H1 (cell line): ENCODE measurements around the gene LYRM7. TPM values are rescaled to one million over a fixed set of nuclear protein-coding genes. Genes with fewer than 3 reads are reported as not detected.
"Not testable (repeated sequence)": the region's sequence is repeated elsewhere in the genome, so short reads cannot be mapped to it uniquely, and the experiment has no call there.

Experiments
- CTCF ChIA-PET: fragments of 300-600 bp; sonication (Branson Sonifier 250); formaldehyde crosslinking; loops from one replicate; lab custom pipeline; 2021; ENCODE audit not compliant: partially characterized antibody; lab: Charles Lee
- POLR2A ChIA-PET: fragments of 300-600 bp; sonication (Branson Sonifier 250); formaldehyde crosslinking; loops from one replicate; lab custom pipeline; 2021; ENCODE audit warnings: inconsistent platforms; ENCODE audit not compliant: partially characterized antibody; lab: Charles Lee
- DNase-seq, 2 experiments: peaks; one replicate each; pipeline versions ENCODE4 v3.0.0 to v3.0.0-alpha.2; 2010 to 2022; ENCODE audit warnings: low spot score in 2 of 2, low read depth in 1 of 2, mixed read lengths in 1 of 2
- FAIRE-seq: peaks from 2 replicates; lab custom pipeline; 2011; peaks lifted over from hg19 to GRCh38; lab: Jason Lieb, UNC
- H2AFZ ChIP-seq: 2 replicates; pipeline ENCODE4 v1.8.1; 2012; ENCODE audit warnings: low read length, inconsistent platforms
- H2AK5ac ChIP-seq: 2 replicates; pipeline ENCODE4 v1.6.1; 2013; ENCODE audit warnings: low read depth, low read length
- H2BK120ac ChIP-seq: replicated peaks from 2 replicates; pipeline ENCODE3; 2013; ENCODE audit warnings: low read depth, low read length, inconsistent platforms
- H2BK12ac ChIP-seq: 2 replicates; pipeline ENCODE4 v1.6.1; 2013; ENCODE audit warnings: low read depth, low read length
- H2BK15ac ChIP-seq: 2 replicates; pipeline ENCODE4 v1.6.1; 2013; ENCODE audit warnings: low read length
- H2BK20ac ChIP-seq: 2 replicates; pipeline ENCODE4 v1.6.1; 2013; ENCODE audit warnings: low read length
- H2BK5ac ChIP-seq: 2 replicates; pipeline ENCODE4 v1.6.1; 2013; ENCODE audit warnings: low read depth, low read length
- H3K14ac ChIP-seq: 2 replicates; pipeline ENCODE4 v1.6.1; 2013; ENCODE audit warnings: inconsistent platforms; ENCODE audit not compliant: insufficient read length
- H3K18ac ChIP-seq: 2 replicates; pipeline ENCODE4 v1.6.1; 2013; ENCODE audit warnings: low read length; ENCODE audit errors: extremely low read depth
- H3K23ac ChIP-seq: 2 replicates; pipeline ENCODE4 v1.6.1; 2013; ENCODE audit warnings: inconsistent platforms; ENCODE audit not compliant: insufficient read length
- H3K23me2 ChIP-seq: 2 replicates; pipeline ENCODE4 v1.6.1; 2013; ENCODE audit warnings: low read depth, low read length
- H3K27ac ChIP-seq: 2 replicates; pipeline ENCODE4 v1.6.1; 2011; ENCODE audit warnings: low read depth, low read length, inconsistent platforms
- H3K27me3 ChIP-seq, 4 experiments: replicated peaks in 1 of 4; 1 replicate in 1 of 4; 2 replicates in 3 of 4; pipeline versions ENCODE4 v1.6.1 to v1.8.1; 2011 to 2013; ENCODE audit warnings: low read length in 3 of 4, mild to moderate bottlenecking in 3 of 4, inconsistent platforms in 2 of 4, mixed read lengths in 2 of 4, moderate library complexity in 1 of 4; ENCODE audit not compliant: control insufficient read depth in 3 of 4, insufficient read depth in 3 of 4; ENCODE audit errors: extremely low read depth in 1 of 4
- H3K36me3 ChIP-seq, 4 experiments: 2 replicates each; pipeline versions ENCODE4 v1.6.1 to v1.8.1; 2011 to 2013; ENCODE audit warnings: mild to moderate bottlenecking in 4 of 4, low read length in 3 of 4, moderate library complexity in 2 of 4, control low read depth in 1 of 4, inconsistent platforms in 1 of 4; ENCODE audit not compliant: insufficient read depth in 4 of 4, control insufficient read depth in 2 of 4
- H3K4ac ChIP-seq: replicated peaks from 2 replicates; pipeline ENCODE3; 2013; ENCODE audit warnings: low read length, low read depth, mixed read lengths, inconsistent platforms; ENCODE audit not compliant: insufficient read length
- H3K4me1 ChIP-seq, 4 experiments: replicated peaks in 1 of 4; 1 replicate in 1 of 4; 2 replicates in 3 of 4; pipeline versions ENCODE4 v1.6.1 to v1.8.1; 2011 to 2013; ENCODE audit warnings: low read length in 3 of 4, inconsistent platforms in 2 of 4, mixed read lengths in 1 of 4; ENCODE audit not compliant: insufficient read depth in 4 of 4, control insufficient read depth in 3 of 4
- H3K4me2 ChIP-seq, 2 experiments: 2 replicates each; pipeline versions ENCODE4 v1.6.1 to v1.8.1; 2011 to 2013; ENCODE audit warnings: low read depth in 2 of 2, low read length in 2 of 2, control low read depth in 1 of 2, inconsistent platforms in 1 of 2, mild to moderate bottlenecking in 1 of 2; ENCODE audit not compliant: insufficient read depth in 1 of 2
- H3K4me3 ChIP-seq, 4 experiments: fragments of 200-600, 300-600 bp in 1 of 4; sonication (generic), shearing (Covaris generic), sonication (Bioruptor Twin) in 1 of 4; 2 replicates each; pipeline versions ENCODE4 v1.5.1 to v1.8.1; 2011 to 2016; ENCODE audit warnings: low read length in 4 of 4, low read depth in 3 of 4, control low read depth in 2 of 4, inconsistent platforms in 2 of 4, mild to moderate bottlenecking in 2 of 4, mixed read lengths in 1 of 4, moderate library complexity in 1 of 4; ENCODE audit not compliant: insufficient read depth in 2 of 4; ENCODE audit errors: extremely low read depth in 1 of 4
- H3K56ac ChIP-seq: replicated peaks from 2 replicates; pipeline ENCODE3; 2013; ENCODE audit warnings: low read depth, mild to moderate bottlenecking, mixed read lengths, low read length, inconsistent platforms; ENCODE audit not compliant: insufficient read length
- H3K79me1 ChIP-seq: 2 replicates; pipeline ENCODE4 v1.6.1; 2013; ENCODE audit warnings: low read depth, low read length, control low read depth
- H3K79me2 ChIP-seq, 2 experiments: 2 replicates each; pipeline versions ENCODE4 v1.6.1 to v1.8.1; 2012 to 2013; ENCODE audit warnings: low read length in 2 of 2, mild to moderate bottlenecking in 2 of 2, inconsistent platforms in 1 of 2; ENCODE audit not compliant: insufficient read depth in 2 of 2, control insufficient read depth in 1 of 2
- H3K9ac ChIP-seq, 4 experiments: replicated peaks in 1 of 4; 1 replicate in 1 of 4; 2 replicates in 3 of 4; pipeline versions ENCODE4 v1.6.1 to v1.8.1; 2011 to 2013; ENCODE audit warnings: low read depth in 3 of 4, low read length in 3 of 4, control low read depth in 2 of 4, mild to moderate bottlenecking in 2 of 4, moderate library complexity in 2 of 4, inconsistent platforms in 1 of 4; ENCODE audit errors: extremely low read depth in 1 of 4
- H3K9me3 ChIP-seq, 2 experiments: 2 replicates each; pipeline versions ENCODE4 v1.6.1 to v1.8.1; 2012 to 2013; ENCODE audit warnings: mild to moderate bottlenecking in 2 of 2, moderate library complexity in 2 of 2, control low read depth in 1 of 2, inconsistent platforms in 1 of 2, low read depth in 1 of 2, low read length in 1 of 2, mixed read lengths in 1 of 2; ENCODE audit not compliant: insufficient read depth in 2 of 2
- H4K20me1 ChIP-seq, 2 experiments: replicated peaks in 1 of 2; 2 replicates each; pipeline versions ENCODE3 to v1.8.1; 2011 to 2013; ENCODE audit warnings: inconsistent platforms in 2 of 2, low read length in 2 of 2, mild to moderate bottlenecking in 1 of 2; ENCODE audit not compliant: insufficient read depth in 2 of 2, control insufficient read depth in 1 of 2
- H4K5ac ChIP-seq: 2 replicates; pipeline ENCODE4 v1.6.1; 2013; ENCODE audit warnings: low read length, low read depth, mixed read lengths, inconsistent platforms; ENCODE audit not compliant: insufficient read length
- H4K8ac ChIP-seq: 2 replicates; pipeline ENCODE4 v1.8.0; 2013; ENCODE audit warnings: mild to moderate bottlenecking, moderate library complexity, low read length, inconsistent platforms; ENCODE audit not compliant: insufficient read depth; ENCODE audit errors: extremely low read depth
- H4K91ac ChIP-seq: replicated peaks from 2 replicates; pipeline ENCODE3; 2013; ENCODE audit warnings: low read length, mixed read lengths, inconsistent platforms; ENCODE audit not compliant: insufficient read length
- WGBS, 2 experiments: shearing (Covaris generic) in 1 of 2; methylation state at CpG; one replicate each; pipeline versions ENCODE4 v1.1.6 to v1.1.7; 2013 to 2015; ENCODE audit warnings: low lambda C conversion rate in 2 of 2, mixed read lengths in 2 of 2, inconsistent platforms in 1 of 2, low coverage in 1 of 2, missing lambda C conversion rate in 1 of 2; ENCODE audit not compliant: insufficient replicate concordance in 2 of 2, insufficient coverage in 1 of 2, insufficient read length in 1 of 2; ENCODE audit errors: extremely low coverage in 1 of 2, missing lambda C conversion rate in 1 of 2; 5-methylcytosine and 5-hydroxymethylcytosine counted together
- polyA plus RNA-seq, 7 experiments: library from polyadenylated mRNA; depleted of rRNA in 3 of 7; stranded (reverse) in 5 of 7; unstranded in 2 of 7; fragments of >200 nt in 5 of 7; fragments of 200-250 nt in 2 of 7; gene quantifications; 1 replicate in 5 of 7; 2 replicates in 1 of 7; 4 replicates in 1 of 7; pipeline versions ENCODE4 v1.2.1 to v1.2.3, GENCODE V29; 2011 to 2013; ENCODE audit warnings: missing spikeins in 2 of 7, mixed read lengths in 2 of 7
- total RNA-seq: library from RNA; stranded (reverse); fragmentation: NEBNext Ultra II Directional; extraction: Animal tissue kit (Norgen Biotek cat#: 25700); gene quantifications from 2 replicates; pipeline ENCODE4 v1.2.1, GENCODE V29; 2021

LYRM7 gene
- total and polyA plus RNA-seq, 2 of the 8 experiments (the other 6 are each of a cell fraction or from before 2014, with no cell fraction given), result 1.9 to 12.6 TPM

- H3K4me3 ChIP-seq, H3K18ac ChIP-seq, H3K14ac ChIP-seq, H4K5ac ChIP-seq, H3K79me1 ChIP-seq, FAIRE-seq, H2BK120ac ChIP-seq, H4K91ac ChIP-seq, DNase-seq, H3K23ac ChIP-seq, H3K27ac ChIP-seq, H3K9ac ChIP-seq, H3K4me1 ChIP-seq, H2BK15ac ChIP-seq, H2BK20ac ChIP-seq, H2AFZ ChIP-seq, H3K4ac ChIP-seq, H3K79me2 ChIP-seq, H2BK5ac ChIP-seq, H4K20me1 ChIP-seq, H2BK12ac ChIP-seq, POLR2A ChIA-PET, H3K27me3 ChIP-seq, H3K36me3 ChIP-seq, H3K23me2 ChIP-seq, H3K4me2 ChIP-seq, H2AK5ac ChIP-seq, H3K9me3 ChIP-seq, H3K56ac ChIP-seq, CTCF ChIA-PET, H4K8ac ChIP-seq: not testable (repeated sequence)
- WGBS, 2 experiments, result 96% methylated on average over 7 of the region's 7 CpGs; no CpG with 5 or more reads in 1 of the 2 experiments
Observed at GRCh38 chr5:131193897-131194296, 23.2 kb downstream of the LYRM7 start.
